CD4-positive, alpha-beta T cell treated with Interleukin-12 subunit alpha and Interleukin-12 subunit beta, for 1 hour (primary cell): ENCODE results near the gene GNPDA2.
A peak's percentile ranks its signal among the peaks of the same experiment; 100 is the strongest.
"Not testable (repeated sequence)": the region's sequence is repeated elsewhere in the genome, so short reads cannot be mapped to it uniquely, and the experiment has no call there.

ENCODE experiments used
- DNase-seq: peaks from one replicate; pipeline ENCODE4 v3.0.0-alpha.2; 2020

The GNPDA2 gene

DNA sequence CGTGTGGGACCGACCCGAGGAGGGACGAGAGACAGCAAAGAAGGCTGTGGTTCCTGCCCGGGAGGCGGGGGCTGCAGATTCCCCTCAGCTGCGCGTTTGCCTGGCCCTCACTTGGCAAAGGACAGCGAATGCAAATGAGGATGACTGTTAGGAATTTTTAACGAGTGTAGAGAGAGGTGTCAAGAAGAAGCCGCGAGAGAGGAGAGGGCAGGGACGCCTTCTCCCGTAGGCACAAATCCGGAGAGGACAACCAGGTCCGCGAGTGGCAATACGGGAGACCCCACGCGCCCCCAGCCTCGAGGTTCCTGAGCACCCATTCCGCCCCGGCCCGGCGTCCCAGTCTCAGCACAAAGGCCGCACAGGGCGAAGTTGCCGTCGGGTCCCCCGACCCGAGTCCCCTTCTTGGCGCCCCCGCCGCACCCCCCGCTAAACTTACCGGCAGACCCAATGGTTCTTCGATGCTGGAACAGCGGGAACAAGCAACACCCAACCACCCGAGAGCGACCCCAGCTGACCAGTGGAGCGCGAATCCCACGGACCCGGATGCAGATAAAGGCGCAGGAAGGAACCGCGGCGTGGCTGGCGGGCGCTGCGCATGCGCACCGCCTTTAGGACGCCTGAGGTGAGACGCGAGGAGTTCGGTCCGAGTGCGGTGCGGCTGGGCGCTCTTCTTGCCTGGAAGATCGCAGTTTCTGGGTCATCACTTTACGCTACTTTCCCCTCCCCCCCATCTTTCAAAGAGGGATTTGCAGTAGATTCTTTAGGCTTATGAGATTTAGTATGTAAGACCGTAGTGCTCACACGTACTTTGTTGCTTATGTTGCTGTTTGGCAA lies at the start of gene GNPDA2:
GNPDA2 (minus strand) TSS at position 519 of the 834 bp plus-strand sequence. CDS start 4,349 bp downstream, outside the sequence.
- peak; percentile 86 for DNase-seq

DNA sequence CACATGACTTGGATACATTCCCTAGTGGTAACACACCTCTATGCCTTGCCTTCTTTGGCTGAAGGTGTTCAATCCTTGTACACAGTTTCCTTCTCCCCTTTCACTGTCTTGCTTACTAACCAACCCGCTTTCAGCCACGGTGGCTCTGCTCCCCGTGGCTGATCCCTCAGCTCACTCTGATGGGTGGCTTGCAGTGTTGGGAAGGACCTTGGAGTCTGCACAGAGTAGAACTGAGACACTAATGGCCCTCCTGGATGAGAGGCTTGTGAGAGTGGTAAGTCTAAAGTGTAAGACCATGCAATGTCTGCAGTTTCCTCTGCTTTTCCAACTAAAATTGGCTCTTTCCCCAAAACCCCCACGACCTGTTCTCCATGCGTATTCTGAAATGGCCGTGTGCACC lies 46.0 kb upstream of the GNPDA2 start:
- no peak for DNase-seq

DNA sequence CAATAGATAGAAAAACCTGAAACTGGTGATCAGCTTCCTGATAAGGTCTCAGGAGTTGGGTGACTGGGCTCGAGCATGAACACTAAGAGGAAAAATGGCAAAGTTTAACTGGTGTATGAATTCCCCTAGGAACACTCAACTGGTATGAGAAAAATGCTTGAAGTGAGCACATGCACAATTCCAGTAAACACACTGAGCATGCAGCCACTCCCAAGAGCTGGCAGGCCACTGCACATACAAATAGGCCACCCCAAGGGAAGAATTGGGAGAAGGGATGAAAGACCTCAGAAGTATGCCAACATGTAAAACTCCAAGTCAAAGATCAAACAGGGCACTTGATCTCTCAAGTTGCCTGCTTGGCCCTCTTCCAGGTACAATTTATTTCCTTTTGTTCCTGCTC lies 45.4 kb upstream of the GNPDA2 start:
- DNase-seq, result no peak

DNA sequence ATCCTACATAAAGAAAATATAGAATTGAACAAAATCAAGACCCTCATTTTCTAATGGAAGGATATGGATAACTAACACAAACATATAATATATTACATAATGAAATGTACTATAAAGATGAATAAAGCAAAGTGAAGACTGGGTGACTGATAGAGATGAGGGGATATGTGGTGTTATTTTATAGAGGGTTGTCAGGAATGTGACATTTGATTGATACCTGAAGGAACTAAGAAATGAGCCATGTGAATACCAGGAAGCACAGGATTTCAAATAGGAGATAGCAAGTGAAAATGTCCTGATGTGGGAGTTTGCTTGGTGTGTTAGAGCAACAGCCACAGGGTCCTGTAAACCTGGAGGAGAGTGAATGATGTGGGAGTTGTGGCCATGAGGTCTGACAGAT lies 40.1 kb upstream of the GNPDA2 start:
- DNase-seq, result no peak

DNA sequence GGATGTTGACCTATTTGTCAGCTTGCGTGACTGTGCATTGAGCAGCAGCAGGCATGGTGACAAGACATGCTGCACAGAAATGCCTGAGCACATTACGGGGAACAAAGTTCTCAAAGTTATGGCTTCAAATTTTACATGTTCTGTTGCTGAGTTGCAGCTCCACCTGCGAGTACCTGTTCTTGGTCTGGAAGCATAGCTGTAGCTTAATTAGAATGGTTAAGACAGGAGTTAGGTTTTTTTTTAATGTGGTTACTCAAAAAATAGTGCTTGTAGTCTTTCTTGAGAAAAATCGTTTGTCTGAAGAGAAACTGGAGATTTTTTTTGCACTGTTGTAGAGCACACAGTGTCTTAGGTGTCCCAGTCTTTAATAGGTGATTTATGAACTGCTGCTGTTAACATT lies 38.8 kb upstream of the GNPDA2 start:
- DNase-seq, result no peak

DNA sequence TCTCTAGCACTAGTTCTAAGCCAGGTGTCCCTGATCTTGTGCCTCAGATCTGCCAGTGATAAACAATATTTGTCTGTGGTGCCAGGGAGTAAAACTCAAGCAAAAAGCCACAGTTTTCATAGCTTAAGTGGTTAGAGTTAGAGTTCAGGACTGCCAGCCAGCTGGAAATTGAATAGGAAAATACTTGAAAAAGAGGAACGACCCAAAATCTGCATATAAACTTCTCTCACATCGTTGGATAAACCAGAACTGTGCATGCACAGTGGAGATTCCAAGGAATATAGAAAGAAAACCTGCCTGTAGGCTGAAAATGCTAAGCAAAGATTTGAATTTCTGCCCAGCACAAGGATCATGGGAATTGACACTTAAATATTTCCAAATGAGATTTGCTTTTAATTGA lies 35.0 kb upstream of the GNPDA2 start:
- no peak for DNase-seq

DNA sequence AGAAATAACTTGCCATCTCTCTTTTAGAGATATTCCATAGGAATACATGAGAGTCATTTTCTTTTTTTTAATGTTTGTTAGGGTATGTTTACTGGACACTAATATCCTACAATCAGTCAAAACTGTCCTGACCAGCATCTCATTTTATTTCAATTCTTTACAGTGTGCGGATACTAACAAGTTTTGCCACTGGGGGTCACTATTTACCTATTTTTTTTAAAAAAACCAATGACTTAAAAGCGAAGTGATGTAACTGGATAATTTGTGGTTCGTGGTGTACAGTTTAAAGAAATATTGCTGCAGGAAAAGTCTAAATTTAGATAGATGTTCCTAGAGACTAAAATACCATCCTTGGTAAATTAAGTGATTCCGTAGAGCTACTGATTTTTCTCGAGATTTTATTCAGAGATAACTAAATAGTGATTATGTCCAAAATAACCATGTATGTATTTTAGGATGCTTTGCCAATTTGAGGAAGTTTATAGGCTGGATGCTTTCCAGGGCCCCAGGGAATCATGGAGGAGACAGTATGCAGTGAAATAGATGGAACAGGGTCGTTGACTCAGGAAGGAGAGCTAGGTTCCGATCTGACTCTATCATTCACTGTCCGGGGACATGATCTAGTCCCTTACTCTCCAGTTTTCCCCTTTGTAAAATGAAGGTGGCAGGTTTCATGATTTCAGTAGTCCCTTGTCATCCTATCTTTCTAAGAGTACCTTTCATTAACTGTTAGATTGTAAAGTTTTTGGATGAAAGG lies 34.0 kb upstream of the GNPDA2 start:
- peak; percentile 33 for DNase-seq

DNA sequence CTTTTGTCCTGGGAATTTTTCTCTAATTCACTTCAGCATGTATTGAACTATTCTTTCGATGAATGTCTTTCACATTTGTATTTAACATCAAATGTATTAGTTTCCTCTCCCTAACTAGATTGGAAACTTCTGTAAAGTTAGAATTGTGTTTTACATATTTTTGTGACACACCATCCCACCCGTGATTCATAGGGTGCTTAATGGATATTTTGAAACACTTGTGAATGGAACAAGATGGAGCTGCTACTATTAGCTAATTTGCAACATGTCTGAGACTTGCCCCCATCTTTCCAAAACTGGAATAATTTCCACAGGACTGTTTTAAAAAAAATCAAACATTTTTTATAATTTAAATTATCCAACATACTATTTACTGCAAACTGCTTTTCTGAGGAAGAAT lies 30.2 kb upstream of the GNPDA2 start:
- no peak for DNase-seq

DNA sequence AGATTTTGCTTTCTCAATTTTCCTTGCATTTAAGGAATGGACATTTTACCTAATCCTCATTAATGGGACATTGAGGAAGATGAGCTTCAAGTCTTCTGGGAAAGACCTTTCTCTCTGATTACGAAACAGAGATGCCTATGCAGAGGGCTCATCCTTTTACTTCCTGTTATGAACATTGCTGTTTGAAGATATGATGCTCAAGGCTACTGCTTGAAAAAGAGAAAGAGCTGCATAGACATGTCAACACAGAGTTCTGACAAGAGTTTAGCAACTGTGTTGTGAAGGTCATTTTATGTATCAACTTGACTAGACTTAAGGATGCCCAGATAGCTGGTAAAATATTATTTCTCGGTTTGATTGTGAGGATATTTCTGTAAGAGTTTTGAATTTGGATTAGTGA lies 13.8 kb upstream of the GNPDA2 start:
- no peak for DNase-seq

DNA sequence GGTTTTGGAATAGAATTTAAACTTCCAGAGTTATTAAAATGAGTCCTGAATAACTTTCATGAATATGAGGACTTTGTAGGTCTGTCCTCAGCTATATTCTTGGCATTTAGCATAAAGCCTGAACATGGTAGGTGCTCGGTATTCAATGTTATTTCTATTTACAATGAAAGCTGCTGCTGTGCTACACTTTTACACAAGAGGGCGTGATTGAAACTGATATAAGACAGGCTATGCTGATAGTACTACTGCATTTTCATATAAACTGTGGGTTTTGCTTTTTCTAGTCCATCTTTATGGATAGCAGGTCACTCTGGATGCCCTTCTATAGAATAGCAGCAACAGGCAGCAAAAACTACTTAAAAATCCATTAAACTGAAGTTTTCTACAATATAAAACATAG lies 12.3 kb upstream of the GNPDA2 start:
- no peak for DNase-seq

DNA sequence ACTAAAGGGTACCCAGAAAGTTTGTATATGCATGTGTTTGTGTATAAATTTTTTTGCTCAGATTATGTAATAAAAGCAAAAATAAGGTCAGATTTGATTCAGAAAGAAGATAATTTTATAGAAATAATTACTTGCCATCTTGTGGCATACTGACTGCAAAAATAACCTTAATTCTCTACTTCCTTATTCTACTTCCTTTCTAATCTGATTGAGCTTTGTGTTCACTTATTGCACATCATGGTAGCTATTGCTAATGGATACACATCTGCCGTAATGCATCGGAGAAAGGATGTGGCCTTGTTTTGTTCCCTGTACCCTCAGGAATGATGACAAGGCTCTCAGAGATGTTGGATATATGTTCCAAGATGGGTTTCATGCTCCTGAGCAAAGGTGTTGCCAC lies 10.5 kb upstream of the GNPDA2 start:
- no peak for DNase-seq

DNA sequence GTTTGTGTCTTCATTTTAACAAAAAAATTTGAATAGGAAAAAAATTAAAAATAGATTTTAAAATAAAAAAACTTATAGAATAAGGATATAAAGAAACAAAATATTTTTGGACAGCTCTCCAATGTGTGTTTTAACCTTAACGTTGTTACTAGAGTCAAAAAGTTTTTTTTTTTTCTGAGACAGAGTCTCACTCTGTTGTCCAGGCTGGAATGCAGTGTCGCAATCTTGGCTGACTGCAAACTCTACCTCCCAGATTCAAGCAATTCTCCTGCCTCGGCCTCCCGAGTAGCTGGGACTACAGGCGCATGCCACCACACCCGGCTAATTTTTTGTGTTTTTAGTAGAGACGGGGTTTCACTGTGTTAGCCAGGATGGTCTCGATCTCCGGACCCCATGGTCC lies 2.3 kb upstream of the GNPDA2 start:
- DNase-seq, result not testable (repeated sequence)

DNA sequence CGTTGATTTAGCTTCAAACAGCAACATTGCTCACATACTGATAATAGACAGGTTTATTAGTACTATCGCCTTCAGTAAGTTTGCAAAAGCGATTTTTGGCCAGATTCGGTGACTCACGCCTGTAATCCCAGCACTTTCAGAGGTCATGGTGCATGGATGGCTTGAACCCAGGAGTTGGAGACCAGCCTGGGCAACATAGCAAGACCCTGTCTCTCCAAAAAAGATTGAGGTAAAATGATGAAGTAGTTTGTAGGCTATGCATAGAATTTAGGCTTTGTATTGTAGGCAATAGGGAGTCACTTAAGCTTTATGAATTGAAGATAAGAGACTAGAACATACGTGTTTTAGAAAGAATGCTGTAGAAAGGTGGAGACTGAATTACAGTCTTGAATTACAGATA lies 1.1 kb upstream of the GNPDA2 start:
- DNase-seq, result no peak

DNA sequence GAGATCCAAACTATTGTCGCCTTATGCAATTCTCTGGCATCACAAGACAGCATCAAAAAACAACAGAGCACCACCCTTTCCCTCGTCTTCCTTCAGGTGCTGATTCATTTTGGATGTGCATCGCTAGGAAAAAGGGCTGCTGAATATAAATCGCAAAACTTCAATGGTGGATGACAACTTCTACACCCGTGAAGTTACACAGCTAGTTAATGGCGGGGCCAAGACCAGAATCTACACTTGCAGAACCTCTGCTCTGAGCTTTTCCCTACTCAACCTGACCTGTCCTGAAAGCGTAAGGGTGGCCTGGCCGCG lies 674 bp downstream of the GNPDA2 start:
- DNase-seq, result no peak

DNA sequence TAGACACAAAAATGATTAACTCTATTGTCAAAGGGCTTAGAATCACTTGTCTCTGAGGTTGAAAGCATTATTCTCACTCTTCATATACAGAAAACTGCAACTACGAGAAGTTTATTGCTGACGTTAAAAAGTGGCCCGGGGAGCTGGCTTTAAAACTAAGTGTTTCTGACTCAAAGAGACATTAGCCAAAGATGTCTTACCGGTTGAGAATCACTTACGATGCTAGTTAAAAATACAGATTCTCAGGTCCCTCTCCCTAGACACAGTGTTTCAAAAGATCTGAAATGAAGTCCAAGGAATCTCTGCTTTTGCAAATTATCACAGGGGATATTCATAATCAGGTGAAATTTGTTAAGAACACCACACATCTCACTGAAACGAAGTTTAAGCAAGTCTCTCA lies 1.2 kb downstream of the GNPDA2 start:
- DNase-seq, result no peak

DNA sequence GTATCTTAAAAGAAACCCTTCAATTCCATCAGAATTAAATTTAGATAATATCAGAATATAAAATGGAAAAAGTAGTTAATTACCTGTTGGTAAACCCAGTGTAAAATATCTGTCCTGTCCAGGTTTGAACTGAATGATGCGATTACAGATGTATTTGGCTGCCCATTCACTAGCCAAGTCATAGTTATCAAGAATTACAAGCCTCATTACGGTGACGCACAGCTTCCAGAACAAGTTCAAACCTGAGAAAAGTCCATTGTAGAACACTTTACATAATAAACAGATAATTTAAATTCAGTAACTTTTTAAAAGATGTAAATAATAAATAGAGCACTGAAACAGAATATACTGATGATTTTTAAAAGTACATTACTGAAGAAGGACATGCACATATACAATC lies 4.4 kb downstream of the GNPDA2 start:
- DNase-seq, result no peak

DNA sequence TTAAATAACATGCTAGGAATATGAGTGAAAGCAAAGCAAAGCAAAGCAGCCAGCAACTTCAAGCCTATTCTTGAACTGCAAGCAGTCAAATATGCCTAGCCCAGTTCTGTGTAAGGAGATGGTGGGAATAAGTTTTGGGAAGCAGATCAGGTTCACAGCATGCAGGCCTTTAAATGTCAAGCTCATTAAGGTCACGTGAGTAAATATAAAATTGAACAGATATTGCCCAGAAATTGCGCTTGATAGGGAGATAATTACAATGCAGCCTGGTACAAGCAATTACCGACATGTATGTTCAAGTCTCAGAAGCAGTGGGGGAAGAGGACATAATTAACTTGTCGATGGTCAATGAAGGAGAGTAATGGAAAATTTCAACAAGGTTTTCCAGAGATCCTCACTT lies 6.0 kb downstream of the GNPDA2 start:
- DNase-seq, result no peak

DNA sequence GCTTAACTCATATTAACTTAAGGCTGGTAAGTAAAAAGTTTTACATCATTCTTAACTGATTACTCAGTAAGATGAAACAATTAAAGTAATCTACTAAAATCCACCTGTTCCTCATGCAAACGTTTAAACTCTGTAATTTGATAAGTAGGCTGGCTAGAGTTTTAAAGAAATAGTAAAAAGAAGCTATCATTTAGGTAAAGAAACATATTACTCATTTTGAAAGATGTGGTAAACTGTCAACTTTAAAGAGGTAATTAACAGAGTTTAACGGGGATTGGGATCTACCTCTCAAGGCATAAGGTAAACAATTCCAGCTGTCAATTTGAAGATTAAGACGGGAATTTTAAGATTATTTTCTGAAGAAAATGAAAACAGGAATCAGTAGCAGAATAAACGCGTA lies 9.8 kb downstream of the GNPDA2 start:
- no peak for DNase-seq

DNA sequence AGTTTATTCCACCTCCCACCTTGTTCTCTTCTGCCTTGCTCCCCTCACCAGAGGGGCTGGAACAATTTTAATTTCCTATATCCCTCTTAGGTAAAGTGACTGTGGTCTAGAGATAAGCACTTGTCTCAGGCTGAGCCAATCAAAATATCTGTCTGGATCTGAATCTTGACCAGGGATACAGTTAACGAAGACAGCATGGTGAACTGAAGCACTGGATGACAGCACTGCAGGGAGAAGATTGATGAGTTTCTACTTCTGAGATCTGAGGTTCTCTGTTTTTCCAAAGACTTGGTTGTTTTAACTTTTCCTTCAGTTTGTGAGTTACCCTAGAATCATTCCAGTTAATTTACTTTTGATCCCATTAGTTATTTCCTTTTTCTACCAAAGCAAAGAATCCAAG lies 13.2 kb downstream of the GNPDA2 start:
- DNase-seq, result no peak

DNA sequence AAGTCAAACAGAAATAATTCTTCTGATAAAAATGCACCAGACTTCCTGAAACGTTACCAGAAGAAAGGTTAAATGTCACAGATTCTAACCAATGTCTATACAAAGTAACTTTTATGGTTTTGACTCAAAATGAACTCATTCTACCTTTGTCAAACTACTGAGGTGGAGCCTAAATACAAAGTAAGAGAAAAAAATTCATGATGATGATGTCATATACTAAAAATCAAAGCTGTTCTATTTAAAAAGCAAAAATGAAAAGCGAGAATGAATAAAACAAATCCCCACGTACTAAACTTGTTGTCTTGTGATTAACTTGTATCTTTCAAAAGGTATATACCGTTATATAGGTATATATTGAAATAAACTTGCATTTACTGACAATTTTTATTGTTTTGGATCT lies 21.7 kb downstream of the GNPDA2 start:
- DNase-seq, result no peak

DNA sequence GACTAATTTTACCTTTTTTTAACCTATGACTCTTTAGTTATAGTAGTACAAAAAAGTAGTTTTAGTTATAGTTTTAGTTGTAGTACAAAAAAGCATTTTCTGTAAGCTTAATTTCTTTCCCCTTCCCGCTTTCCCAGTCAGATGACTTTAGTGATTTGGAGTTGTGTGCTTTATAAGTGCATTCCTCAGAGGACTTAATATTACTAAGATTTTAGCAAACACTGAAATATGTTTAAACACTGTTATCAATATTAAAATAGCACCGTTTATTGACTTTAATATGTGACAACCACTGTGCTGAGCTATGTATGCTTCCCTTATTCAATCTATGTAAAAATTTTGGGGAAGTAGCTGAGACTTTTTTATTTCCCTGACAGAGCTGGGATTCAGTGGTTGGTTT lies 25.3 kb downstream of the GNPDA2 start:
- no peak for DNase-seq

DNA sequence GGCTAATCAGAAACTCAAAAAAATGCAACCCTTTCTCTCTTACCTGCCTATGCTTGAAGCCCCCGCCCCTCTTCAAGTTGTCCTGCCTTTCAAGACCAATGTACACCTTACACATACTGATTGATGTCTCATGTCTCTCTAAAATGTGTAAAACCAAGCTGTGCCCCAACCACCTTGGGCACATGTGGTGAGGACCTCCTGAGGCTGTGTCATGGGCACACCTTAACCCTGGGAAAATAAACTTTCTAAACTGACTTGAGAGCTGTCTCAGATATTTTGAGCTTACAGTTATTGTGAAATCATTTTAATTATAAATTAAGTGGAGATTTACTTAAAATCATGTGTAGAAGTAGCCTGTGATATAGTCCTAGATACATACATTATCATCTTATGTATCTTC lies 25.9 kb downstream of the GNPDA2 start:
- DNase-seq, result no peak

DNA sequence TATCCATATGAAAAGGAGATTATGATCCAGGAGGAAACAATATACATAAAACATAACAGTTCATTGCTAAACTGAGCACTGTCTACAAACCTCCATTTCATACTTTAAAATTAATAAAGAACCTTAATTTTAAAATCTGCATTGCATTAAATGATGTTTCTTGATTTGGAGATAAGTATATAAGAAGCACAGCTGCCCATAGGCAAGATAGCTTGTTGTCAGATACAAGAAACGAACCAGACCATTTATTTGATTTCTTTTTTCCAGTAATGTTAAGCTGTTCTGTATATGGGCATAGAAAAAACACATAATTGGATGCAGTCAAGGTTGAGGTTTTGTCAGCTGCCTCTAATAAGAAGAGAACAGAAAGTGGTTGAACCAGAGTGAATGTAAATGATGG lies 41.7 kb downstream of the GNPDA2 start:
- DNase-seq, result no peak

DNA sequence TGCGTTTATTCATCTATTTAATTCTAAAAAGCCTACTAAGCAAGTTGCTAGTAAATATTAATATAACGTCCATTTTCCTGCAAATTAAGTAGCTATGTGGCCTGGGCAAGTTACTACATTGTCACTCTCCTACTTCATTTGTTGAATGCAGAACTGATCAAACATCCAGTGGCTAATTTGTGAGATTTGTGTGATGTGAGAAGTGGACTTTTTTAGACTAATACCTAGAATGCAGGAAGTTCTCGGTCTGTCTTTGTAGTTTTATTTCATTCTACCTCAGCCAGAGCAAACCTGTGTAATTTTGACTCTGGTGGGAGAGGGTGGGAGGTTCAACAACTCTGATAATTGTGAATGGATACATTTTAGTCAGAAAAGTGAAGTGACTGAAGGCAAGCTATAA lies 47.3 kb downstream of the GNPDA2 start:
- DNase-seq, result peak; percentile 10
